Hematopoietic multipotent progenitor cell treated with erythropoietin and hydrocortisone succinate and interleukin-3 and kit ligand, for 4 days (in vitro differentiated cells): ENCODE results near the gene HDGF.
"Not testable (repeated sequence)": the region's sequence is repeated elsewhere in the genome, so short reads cannot be mapped to it uniquely, and the experiment has no call there.

ENCODE experiments used
- DNase-seq: peaks from one replicate; pipeline ENCODE4 v3.0.0-alpha.2; 2015

Gene HDGF

GRCh38 chr1:156766298-156767100 lies 15.0 kb upstream of the HDGF start:
- no peak for DNase-seq

DNA sequence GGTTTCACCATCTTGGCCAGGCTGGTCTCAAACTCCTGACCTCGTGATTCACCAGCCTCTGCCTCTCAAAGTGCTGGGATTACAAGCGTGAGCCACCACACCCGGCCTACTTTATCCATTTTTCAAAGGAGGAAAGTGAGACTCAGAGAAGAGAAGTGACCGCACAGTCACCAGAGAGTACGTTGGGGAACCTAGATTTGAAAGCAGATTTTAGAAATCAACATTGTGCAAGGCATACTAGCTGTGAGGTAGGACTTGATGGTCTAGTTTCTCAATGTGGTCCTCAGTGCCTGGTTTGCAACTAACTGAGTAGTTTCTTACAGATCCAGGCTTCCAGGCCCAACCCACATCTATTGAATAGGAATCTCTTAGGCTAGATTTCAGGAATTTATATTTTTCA lies 14.2 kb upstream of the HDGF start:
- DNase-seq, result no peak

GRCh38 chr1:156765136-156765535 lies 13.7 kb upstream of the HDGF start:
- DNase-seq, result not testable (repeated sequence)

GRCh38 chr1:156760796-156761104 lies 9.3 kb upstream of the HDGF start:
- no peak for DNase-seq

DNA sequence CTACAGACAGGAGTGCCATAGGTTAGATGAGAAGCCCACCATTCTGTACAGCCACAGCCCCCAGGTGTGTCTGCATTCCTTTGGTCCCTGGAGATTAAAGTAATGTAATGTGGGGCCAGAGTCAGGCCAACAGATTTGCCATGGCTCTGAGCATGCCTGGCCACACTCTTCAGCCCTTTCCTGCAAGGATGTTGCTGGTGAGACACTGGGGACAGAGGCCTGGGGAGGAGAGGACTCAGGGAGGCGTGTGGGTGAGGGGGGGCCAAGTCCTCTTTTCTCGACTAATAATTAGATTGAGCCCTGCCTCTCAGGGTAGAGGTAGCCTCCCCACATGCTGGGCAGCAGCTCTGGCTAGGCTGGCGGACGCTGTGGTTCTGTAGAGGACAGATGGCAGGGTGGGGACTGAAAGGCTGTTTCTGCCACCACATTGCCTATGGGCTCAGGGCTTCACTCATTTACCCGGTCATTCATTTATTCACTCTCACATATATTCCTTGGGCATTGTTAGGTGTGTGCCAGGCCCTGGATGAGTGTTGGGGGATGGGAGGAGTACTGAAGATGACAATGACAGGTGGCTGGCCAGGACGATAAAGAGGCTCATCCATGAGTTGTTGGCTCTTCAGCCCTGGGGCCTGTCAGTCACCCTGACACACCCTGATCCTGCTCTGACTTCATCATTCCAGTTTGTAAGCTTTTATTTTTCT lies 8.8 kb upstream of the HDGF start:
- DNase-seq, result no peak

GRCh38 chr1:156757572-156758253 lies 6.2 kb upstream of the HDGF start:
- not testable (repeated sequence) for DNase-seq

DNA sequence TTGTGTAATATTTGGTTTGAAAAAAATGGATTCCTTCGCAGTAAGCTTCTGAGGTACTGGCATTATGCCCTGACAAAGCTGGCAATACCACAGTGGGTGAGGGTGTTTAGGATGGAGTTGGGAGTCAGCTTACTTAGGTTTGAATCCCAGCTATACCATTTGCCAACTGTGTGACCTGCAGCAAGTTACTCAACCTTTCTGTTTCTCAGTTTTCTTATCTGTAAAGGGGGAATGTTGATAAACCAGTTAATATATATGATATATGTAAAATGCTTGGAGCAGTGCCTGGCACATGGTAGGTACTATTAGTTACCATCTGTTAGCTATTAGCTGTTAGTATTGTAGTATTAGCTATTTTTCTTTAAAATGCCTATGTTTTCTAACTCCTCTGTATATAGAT lies 4.9 kb upstream of the HDGF start:
- no peak for DNase-seq

GRCh38 chr1:156755527-156755950 lies 4.1 kb upstream of the HDGF start:
- DNase-seq, result peak; percentile 73

- DNase-seq, result no peak
Measured at GRCh38 chr1:156754219-156754618, 2.7 kb upstream of the HDGF start.

GRCh38 chr1:156752843-156753482 lies 1.5 kb upstream of the HDGF start:
- DNase-seq, result peak; percentile 80

DNA sequence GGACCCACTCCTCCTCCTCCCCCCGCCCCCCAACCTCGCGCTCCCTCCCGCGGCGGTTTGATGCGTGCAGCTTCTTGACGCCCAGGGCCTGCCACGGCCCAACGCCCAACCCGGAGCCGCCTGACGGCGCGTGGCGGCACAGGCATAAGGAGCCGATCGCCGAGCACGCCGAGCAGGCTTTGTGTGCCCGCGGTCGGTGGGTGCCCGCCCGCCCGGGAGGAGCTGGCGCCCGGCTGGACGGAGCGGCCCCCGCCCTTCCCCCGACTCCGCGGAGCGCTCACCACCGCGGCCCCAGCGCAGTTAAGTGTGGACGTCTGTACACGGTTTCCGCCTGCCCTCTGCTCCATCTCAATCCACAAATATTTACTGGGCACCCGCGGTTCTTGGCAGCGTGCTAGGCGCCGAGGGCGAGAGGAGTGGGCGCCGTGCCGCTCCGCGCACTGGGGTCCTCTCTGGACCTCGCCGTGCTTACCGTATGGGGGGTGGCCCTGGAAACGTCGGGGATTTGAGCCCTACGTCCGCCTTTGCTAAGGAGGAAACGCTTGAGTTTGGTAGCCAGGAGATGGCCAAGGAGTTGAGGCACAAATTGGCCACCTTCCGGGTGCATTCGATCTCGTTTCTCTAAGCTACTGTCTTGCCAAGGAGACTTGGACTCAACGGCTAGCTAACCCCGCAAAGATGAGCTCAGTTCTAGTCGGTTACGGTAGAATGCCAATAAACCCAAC lies 444 bp upstream of the HDGF start:
- peak; percentile 99 for DNase-seq

DNA sequence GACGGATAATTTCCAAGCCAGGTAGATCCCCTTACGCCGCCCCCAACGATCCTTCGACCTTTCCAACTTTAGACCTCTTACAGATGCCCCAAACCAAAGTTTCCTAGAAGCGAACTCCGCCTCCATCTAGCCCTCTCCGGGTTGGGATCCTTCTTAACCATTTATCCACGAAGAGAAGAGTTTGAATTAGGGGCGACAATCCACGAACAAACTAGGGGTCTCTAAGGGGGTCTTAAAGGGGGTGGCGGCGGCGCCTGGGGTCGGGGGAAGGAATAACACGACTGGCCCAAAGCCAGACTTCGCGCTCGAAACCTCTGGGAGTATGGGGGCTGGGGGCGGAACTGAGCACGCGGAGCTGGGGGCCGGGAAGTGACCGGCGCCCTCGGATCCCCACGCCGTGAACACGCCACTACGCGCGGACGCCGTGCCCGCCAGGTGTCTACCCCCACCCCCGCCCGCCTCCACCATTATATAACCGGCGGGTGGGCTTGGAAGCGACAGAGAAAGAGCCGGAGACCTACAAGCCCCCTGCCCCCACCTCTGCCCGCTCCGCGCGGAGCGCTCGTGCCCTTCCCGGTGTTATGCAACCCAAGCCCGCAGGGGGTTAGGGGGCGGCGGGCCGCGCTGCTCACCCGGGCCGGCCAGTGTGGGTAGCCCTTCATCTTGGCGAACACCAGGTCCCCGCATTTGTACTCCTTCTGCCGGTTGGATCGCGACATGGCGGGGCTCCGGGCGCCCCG lies 594 bp downstream of the HDGF start:
- peak; percentile 62 for DNase-seq

DNA sequence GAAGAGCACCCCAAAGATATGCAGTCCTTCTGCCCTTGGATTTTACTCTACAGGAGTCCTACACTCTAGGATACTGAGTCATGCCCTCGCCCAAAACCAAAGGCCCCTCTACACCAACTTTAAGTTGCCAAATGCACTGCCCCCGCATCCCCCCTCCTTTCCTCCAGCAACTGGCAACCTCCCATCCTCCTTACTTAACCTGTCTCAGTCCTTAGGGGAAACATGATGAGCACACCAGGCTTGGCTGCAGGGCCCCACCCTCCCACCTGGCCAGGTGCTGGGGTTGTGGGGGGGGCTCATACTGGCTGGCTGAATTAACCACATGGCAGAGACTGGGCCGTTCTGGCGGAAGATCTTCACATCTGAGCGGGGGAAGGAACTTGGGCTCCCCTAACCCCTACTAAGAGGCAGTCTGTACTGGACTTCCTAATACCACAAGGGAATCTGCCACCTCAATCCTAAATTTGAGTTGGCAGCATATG lies 1.2 kb downstream of the HDGF start:
- DNase-seq, result peak; percentile 74

GRCh38 chr1:156749419-156750118 lies 1.9 kb downstream of the HDGF start:
- peak; percentile 76 for DNase-seq

DNA sequence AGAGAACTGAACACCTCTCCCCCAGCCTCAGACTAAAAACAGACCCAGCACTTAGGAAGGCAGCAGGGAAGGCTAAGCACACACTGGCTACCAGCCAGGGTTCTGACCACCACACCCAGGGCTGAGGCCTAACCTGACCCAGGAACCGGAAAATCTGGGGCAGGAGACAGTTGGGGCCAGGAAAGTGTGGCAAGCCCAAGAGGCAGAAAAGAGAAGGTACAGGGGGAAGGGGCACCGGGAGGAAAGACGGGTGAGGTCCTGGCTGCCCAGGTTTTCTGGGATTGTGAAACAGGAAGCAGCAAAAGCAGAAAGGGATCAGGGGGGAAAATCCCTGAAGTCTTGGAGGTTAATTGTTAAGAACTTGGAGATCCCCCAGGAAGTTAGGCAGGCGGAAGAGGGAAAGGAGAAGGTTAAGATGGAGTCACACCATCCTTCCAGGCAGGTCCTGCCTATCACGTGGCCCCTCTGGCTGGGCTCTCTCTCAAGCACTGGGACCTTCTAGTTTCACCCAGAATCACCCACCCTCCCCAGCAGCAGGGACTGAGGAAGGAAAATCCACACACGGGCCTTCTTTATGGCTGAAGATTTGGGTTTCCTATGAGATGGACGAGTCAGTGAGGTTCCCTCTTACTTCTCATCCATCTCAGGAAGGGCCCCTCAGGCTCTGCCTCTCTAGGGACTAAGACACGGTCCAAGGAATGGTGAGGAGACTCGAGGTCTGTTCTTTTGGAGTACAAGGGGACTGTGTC lies 2.6 kb downstream of the HDGF start:
- DNase-seq, result peak; percentile 85

DNA sequence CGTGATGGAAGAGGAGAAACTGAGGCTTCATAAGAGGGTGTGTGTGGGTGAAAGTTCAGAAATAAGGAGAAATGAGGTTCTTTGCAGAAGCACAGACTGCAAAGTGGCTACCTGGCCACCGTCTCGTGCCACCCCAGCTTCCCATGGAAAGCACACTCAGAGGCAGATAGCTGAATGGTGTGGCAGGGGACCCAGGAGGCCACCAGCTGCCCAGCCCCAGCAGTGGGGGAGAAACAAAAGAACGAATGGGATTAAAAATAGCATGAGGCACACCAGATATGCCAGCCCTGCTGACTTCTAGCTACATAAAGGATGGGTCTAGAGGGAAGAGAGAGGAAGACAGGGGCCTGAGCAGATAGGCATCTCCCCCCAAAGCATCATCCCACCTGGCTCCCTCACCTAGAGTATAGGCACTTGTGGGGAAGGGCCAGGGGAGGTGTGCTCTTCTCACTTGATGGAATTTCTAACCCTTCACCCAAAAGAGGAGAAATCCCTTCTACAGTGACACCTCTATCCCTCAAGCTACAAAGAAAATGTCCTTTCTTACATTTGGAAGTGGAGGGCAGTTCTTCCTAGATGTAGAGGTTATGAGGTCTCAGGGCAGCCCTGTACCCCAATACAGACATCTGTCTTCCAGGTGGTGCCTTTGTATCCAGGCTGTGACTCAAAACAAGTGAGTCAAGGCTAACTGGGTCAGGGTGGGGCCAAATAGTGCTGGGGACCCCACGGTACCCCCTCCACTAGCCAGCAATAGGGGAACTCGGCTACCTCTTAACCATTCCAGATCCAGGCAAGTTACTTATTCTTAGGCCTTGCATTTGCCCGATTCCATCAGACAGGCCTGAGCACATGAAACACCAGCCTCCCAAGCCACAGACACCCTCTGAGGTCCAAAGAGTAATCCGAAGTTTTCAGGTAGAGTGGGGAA lies 3.5 kb downstream of the HDGF start:
- no peak for DNase-seq

DNA sequence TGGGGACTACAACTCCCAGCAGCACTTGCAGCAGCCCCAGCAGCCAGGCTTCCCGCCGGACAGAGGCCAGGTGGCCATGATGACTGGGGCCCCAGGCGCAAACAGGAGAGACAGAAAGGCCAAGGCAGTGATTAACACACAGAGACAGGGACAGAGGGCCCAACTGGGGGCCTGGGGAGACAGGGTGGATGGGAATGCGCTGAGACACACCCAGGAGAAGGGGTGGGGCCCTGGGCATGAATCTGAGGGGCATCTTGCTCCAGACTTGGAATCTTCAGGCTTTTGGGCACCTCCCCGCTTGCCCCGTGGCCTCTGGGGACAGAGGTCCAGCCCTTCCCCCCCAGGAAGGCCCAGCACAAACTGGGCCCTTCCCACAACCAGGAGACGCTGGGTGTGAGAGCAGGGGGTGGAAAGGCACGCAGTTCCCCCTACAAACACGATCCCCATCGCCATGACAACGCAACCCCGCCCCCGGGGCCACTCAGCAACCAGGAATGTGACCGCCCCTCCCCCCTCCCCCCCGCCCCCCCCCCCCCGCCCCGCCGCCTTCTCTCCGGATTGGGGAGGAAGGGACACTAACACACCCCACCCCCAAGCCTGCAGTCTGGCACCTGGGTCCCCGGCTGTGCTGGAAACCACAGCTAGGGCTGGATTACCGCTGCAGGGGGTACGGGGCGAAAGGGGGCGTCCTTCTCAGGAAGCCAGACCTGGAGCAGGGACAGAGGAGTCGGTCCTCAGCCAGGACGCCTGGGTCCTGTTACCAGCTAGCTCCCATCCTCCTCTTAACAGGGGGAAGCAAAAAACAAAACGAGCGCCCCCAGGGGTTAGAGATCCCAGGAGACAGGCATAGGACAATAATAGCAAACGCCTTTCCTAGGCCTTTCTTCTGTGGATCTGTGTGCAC lies 4.5 kb downstream of the HDGF start:
- DNase-seq, result peak; percentile 83

DNA sequence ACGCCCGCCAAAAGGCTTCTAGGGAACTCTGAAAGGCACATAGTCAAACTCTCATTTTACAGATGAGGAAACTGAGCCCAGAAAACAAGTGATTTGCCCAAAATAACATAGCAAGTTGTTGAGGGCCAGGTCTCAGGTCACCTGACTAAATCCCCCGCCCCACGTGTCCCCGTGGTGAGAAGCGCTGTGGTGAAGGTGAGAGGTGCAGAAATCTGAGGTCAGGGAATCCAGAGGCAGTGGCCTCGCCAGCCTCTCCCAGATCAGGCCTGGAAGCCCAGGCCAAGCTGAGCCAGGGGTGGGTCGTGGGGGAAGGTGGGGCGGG lies 5.1 kb downstream of the HDGF start:
- DNase-seq, result no peak
